Suprapubic skin (tissue), 3 donors: ENCODE measurements around the gene FAM72D.
"Not testable (repeated sequence)": the region's sequence is repeated elsewhere in the genome, so short reads cannot be mapped to it uniquely, and the experiment has no call there.

ENCODE experiments used
- POLR2AphosphoS5 ChIP-seq, 3 donors: sonication (generic); formaldehyde crosslinking; IDR thresholded peaks; one replicate each; pipeline ENCODE4 v1.6.1; 2017; ENCODE audit warnings: antibody characterized with exemption in 3 of 3
- TF ChIP-seq, protein P1 (sequence below), 2 donors: fragments of 200-600 bp in 1 of 2; fragments of 450-650 bp in 1 of 2; sonication (generic) in 1 of 2; IDR thresholded peaks; one replicate each; pipeline ENCODE4 v1.5.1; 2016 to 2019; ENCODE audit warnings: antibody characterized with exemption in 2 of 2, mild to moderate bottlenecking in 1 of 2, moderate library complexity in 1 of 2

GRCh38 chr1:145103294-145103693 lies 7.5 kb downstream of the FAM72D start:
- TF ChIP-seq, protein P1, sequence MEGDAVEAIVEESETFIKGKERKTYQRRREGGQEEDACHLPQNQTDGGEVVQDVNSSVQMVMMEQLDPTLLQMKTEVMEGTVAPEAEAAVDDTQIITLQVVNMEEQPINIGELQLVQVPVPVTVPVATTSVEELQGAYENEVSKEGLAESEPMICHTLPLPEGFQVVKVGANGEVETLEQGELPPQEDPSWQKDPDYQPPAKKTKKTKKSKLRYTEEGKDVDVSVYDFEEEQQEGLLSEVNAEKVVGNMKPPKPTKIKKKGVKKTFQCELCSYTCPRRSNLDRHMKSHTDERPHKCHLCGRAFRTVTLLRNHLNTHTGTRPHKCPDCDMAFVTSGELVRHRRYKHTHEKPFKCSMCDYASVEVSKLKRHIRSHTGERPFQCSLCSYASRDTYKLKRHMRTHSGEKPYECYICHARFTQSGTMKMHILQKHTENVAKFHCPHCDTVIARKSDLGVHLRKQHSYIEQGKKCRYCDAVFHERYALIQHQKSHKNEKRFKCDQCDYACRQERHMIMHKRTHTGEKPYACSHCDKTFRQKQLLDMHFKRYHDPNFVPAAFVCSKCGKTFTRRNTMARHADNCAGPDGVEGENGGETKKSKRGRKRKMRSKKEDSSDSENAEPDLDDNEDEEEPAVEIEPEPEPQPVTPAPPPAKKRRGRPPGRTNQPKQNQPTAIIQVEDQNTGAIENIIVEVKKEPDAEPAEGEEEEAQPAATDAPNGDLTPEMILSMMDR (IDR thresholded peaks at IDR 0.05), result not testable (repeated sequence)
- not testable (repeated sequence) for TF ChIP-seq POLR2AphosphoS5 (IDR thresholded peaks at IDR 0.05)
